HCT116 (cell line): Measurements from ENCODE around the gene GDF10. TPM values are rescaled to one million over a fixed set of nuclear protein-coding genes. Genes with fewer than 3 reads are reported as not detected.

ENCODE experiments used
- ATAC-seq: fragments of 200-7000 bp; cut with Tn5 transposase; 2 replicates; pipeline ENCODE4 v1.9.1; 2020; ENCODE audit warnings: mild to moderate bottlenecking, moderate library complexity
- BruUV-seq: library from RNA; stranded (reverse); fragments of 400-500 nt; replicated peaks from 2 replicates; lab custom pipeline; 2021; lab: Mats Ljungman, UMichigan
- CTCF ChIA-PET: fragments of 300-600 bp; sonication (Branson Sonifier 250); formaldehyde crosslinking; loops from one replicate; lab custom pipeline; 2021; ENCODE audit warnings: antibody characterized with exemption; lab: Charles Lee
- POLR2A ChIA-PET: fragments of 300-600, 350-600 bp; sonication (Branson Sonifier 250); formaldehyde crosslinking; loops from one replicate; lab custom pipeline; 2021; ENCODE audit warnings: antibody characterized with exemption; lab: Charles Lee
- RAD21 ChIA-PET, 2 experiments: fragments of 300-600 bp; sonication (Branson Sonifier 250); formaldehyde crosslinking; loops; one replicate each; lab custom pipeline; 2023; ENCODE audit warnings: low total read pairs in 2 of 2; ENCODE audit not compliant: uncharacterized antibody in 2 of 2, unreplicated experiment in 2 of 2, low non-redundant PET in 1 of 2; lab: Charles Lee
- DNase-seq: peaks from one replicate; pipeline ENCODE4 v3.0.0-alpha.2; 2010; ENCODE audit warnings: low read depth, low spot score
- H2AFZ ChIP-seq: fragments of 200-600 bp; shearing (Covaris generic), sonication (generic); 2 replicates; pipeline ENCODE4 v1.6.1; 2017; ENCODE audit warnings: low read depth, mixed run types, mixed read lengths, antibody characterized with exemption, low read length; ENCODE audit not compliant: poor library complexity, severe bottlenecking
- H3K27ac ChIP-seq: 2 replicates; pipeline ENCODE4 v1.5.1; 2012; ENCODE audit warnings: low read depth, low read length
- H3K27me3 ChIP-seq: fragments of 200-600 bp; sonication (generic); 2 replicates; pipeline ENCODE4 v1.6.1; 2016; ENCODE audit warnings: mixed run types, low read length, mixed read lengths; ENCODE audit not compliant: insufficient read depth
- H3K36me3 ChIP-seq, 2 experiments: fragments of 200-500 bp in 1 of 2; fragments of 200-600 bp in 1 of 2; sonication (Bioruptor generic) in 1 of 2; sonication (generic) in 1 of 2; 2 replicates each; pipeline versions ENCODE4 v1.5.1 to v1.6.1; 2014 to 2016; ENCODE audit warnings: low read length in 2 of 2, inconsistent platforms in 1 of 2, mixed read lengths in 1 of 2, mixed run types in 1 of 2; ENCODE audit not compliant: insufficient read depth in 2 of 2, control insufficient read depth in 1 of 2
- H3K4me1 ChIP-seq, 2 experiments: fragments of 200-600 bp in 1 of 2; sonication (generic) in 1 of 2; 2 replicates each; pipeline versions ENCODE4 v1.5.1 to v1.6.1; 2012 to 2017; ENCODE audit warnings: low read length in 2 of 2, inconsistent platforms in 1 of 2, mild to moderate bottlenecking in 1 of 2, mixed read lengths in 1 of 2, mixed run types in 1 of 2, moderate library complexity in 1 of 2; ENCODE audit not compliant: insufficient read depth in 2 of 2, control insufficient read depth in 1 of 2
- H3K4me2 ChIP-seq: fragments of 200-600 bp; sonication (generic); 2 replicates; pipeline ENCODE4 v1.6.1; 2017; ENCODE audit warnings: mixed run types, low read length, mixed read lengths
- H3K4me3 ChIP-seq, 2 experiments: fragments of 200-600 bp in 1 of 2; sonication (generic) in 1 of 2; replicated peaks in 1 of 2; 2 replicates each; pipeline ENCODE4 v1.5.1; 2011 to 2016; ENCODE audit warnings: low read length in 2 of 2, control low read depth in 1 of 2, low read depth in 1 of 2, mild to moderate bottlenecking in 1 of 2, mixed read lengths in 1 of 2, mixed run types in 1 of 2
- H3K79me2 ChIP-seq: fragments of 200-600 bp; sonication (generic); 2 replicates; pipeline ENCODE4 v1.6.1; 2017; ENCODE audit warnings: mild to moderate bottlenecking, mixed run types, low read length, moderate library complexity, mixed read lengths; ENCODE audit not compliant: insufficient read depth
- H3K9ac ChIP-seq: fragments of 200-600 bp; sonication (generic); 2 replicates; pipeline ENCODE4 v1.6.1; 2016; ENCODE audit warnings: low read length, mixed read lengths
- H3K9me2 ChIP-seq: fragments of 200-600 bp; sonication (generic), shearing (Covaris generic); 2 replicates; pipeline ENCODE4 v1.6.1; 2017; ENCODE audit warnings: mixed run types, mild to moderate bottlenecking, moderate library complexity; ENCODE audit not compliant: insufficient read depth
- H3K9me3 ChIP-seq, 2 experiments: fragments of 200-500 bp in 1 of 2; fragments of 200-600 bp in 1 of 2; sonication (Bioruptor generic) in 1 of 2; sonication (generic) in 1 of 2; 2 replicates each; pipeline ENCODE4 v1.6.1; 2014 to 2017; ENCODE audit warnings: low read length in 2 of 2, mixed read lengths in 2 of 2, inconsistent platforms in 1 of 2, low read depth in 1 of 2, mild to moderate bottlenecking in 1 of 2, mixed run types in 1 of 2, moderate library complexity in 1 of 2; ENCODE audit not compliant: control insufficient read depth in 1 of 2, insufficient read depth in 1 of 2
- H4K20me1 ChIP-seq: fragments of 200-600 bp; sonication (generic), shearing (Covaris generic); 2 replicates; pipeline ENCODE4 v1.6.1; 2017; ENCODE audit warnings: mixed run types, mild to moderate bottlenecking, moderate library complexity; ENCODE audit not compliant: insufficient read depth
- CTCF ChIP-seq, 3 experiments: fragments of 200-600 bp in 1 of 3; sonication (generic) in 1 of 3; IDR thresholded peaks in 2 of 3; conservative IDR thresholded peaks in 1 of 3; 2 replicates each; pipeline ENCODE4 v1.5.1; 2012 to 2017; ENCODE audit warnings: low read depth in 2 of 3, low read length in 2 of 3, antibody characterized with exemption in 1 of 3, borderline replicate concordance in 1 of 3, control low read depth in 1 of 3, mild to moderate bottlenecking in 1 of 3, mixed read lengths in 1 of 3, mixed run types in 1 of 3, moderate library complexity in 1 of 3; ENCODE audit not compliant: insufficient read depth in 1 of 3
- EZH2 ChIP-seq: fragments of 200-600 bp; sonication (generic); IDR thresholded peaks from 2 replicates; pipeline ENCODE4 v1.6.1; 2017; ENCODE audit warnings: antibody characterized with exemption, mixed run types
- EZH2phosphoT487 ChIP-seq: fragments of 200-600 bp; IDR thresholded peaks from 2 replicates; pipeline ENCODE4 v1.6.1; 2018; ENCODE audit warnings: antibody characterized with exemption, borderline replicate concordance
- POLR2AphosphoS5 ChIP-seq: IDR thresholded peaks from 2 replicates; pipeline ENCODE4 v1.6.1; 2011; ENCODE audit warnings: mild to moderate bottlenecking, low read depth, low read length, moderate library complexity
- RAD21 ChIP-seq: IDR thresholded peaks from 2 replicates; pipeline ENCODE4 v1.6.1; 2012; ENCODE audit warnings: low read depth, mild to moderate bottlenecking
- REST ChIP-seq: IDR thresholded peaks from 2 replicates; pipeline ENCODE4 v1.6.1; 2012; ENCODE audit warnings: low read depth
- SIN3A ChIP-seq: IDR thresholded peaks from 2 replicates; pipeline ENCODE4 v1.6.1; 2012; ENCODE audit warnings: low read depth
- SRF ChIP-seq: IDR thresholded peaks from 2 replicates; pipeline ENCODE4 v1.6.1; 2012; ENCODE audit warnings: low read depth
- TCF7L2 ChIP-seq: IDR thresholded peaks from 2 replicates; pipeline ENCODE4 v1.7.0; 2011; ENCODE audit warnings: borderline replicate concordance, inconsistent platforms; ENCODE audit not compliant: insufficient read depth, insufficient read length; ENCODE audit errors: extremely low read depth
- YY1 ChIP-seq: IDR thresholded peaks from 2 replicates; pipeline ENCODE4 v1.6.1; 2011; ENCODE audit warnings: low read length, low read depth, moderate library complexity, mild to moderate bottlenecking; ENCODE audit not compliant: insufficient replicate concordance; ENCODE audit errors: extremely low read depth
- ZFX ChIP-seq: fragments of 450-650 bp; IDR thresholded peaks from 2 replicates; pipeline ENCODE4 v1.6.1; 2017
- ZNF274 ChIP-seq: fragments of 200-500 bp; sonication (Bioruptor generic); IDR thresholded peaks from 2 replicates; pipeline ENCODE4 v1.6.1; 2014; ENCODE audit warnings: mild to moderate bottlenecking, low read depth, low read length, inconsistent platforms
- intact Hi-C: fragments of 100-400 bp; cut with micrococcal nuclease; formaldehyde crosslinking; loops from 2 replicates; pipeline ENCODE4 v1.10.0; 2022
- total RNA-seq: library from RNA; stranded (reverse); gene quantifications from one replicate; pipeline ENCODE4 v1.2.1, GENCODE V29; 2021; ENCODE audit not compliant: unreplicated experiment

GDF10 gene
- total RNA-seq, 1 experiment from 2014 or later = not detected

GRCh38 chr10:47309408-47310089, 9.6 kb downstream of the GDF10 start:
- ATAC-seq (peak; percentile 48; the same call in 1 of the 2 replicates), DNase-seq (no peak)
- TF ChIP-seq ZNF274 (no peak), SRF (no peak), POLR2AphosphoS5 (no peak), SIN3A (no peak), ZFX (no peak), REST (no peak), CTCF (IDR thresholded peaks at IDR 0.05 in 2 of 3, conservative IDR thresholded peaks at IDR 0.05 in 1 of 3; ENCODE audit: borderline replicate concordance in 1 of 3, insufficient read depth in 1 of 3, low read depth in 2 of 3, low read length in 2 of 3) (peak; percentile 49 to 75 (median 69); a peak in 5 of 6 replicates), EZH2 (no peak), YY1 (no peak), TCF7L2 (no peak), EZH2phosphoT487 (no peak), RAD21 (peak; percentile 64)
- no peak overlapping the region for H2AFZ ChIP-seq
- no peaks in the 10 kb centered on the region for H4K20me1 ChIP-seq
- H3K36me3 ChIP-seq = no peaks in the 10 kb centered on the region
- no peak overlapping the region for H3K4me3 ChIP-seq
- H3K4me1 ChIP-seq = no peaks in the 10 kb centered on the region; a peak in 1 of 4 replicates
- H3K9me3 ChIP-seq = no peaks in the 10 kb centered on the region
- no peak overlapping the region for H3K27ac ChIP-seq
- intact Hi-C loops = no loop called here
- peaks cover 16% of the 10 kb centered on the region; the same call in 1 of the 2 replicates for H3K27me3 ChIP-seq
- RAD21 ChIA-PET = no interaction called here
- no peak overlapping the region for H3K4me2 ChIP-seq
- CTCF ChIA-PET = interaction anchor here (2.0 to 4.5 kb wide), 2 partner anchors 262 kb away, joined by 4 to 51 read pairs; no protein-coding TSS in a partner anchor
- POLR2A ChIA-PET = no interaction called here
- H3K9me2 ChIP-seq = no peaks in the 10 kb centered on the region
- no peak overlapping the region for H3K9ac ChIP-seq
- no TSS peak for BruUV-seq
- no peaks in the 10 kb centered on the region for H3K79me2 ChIP-seq
